HG02623 (cell line): ENCODE measurements around the gene LIN37.
"Not testable (repeated sequence)": the region's sequence is repeated elsewhere in the genome, so short reads cannot be mapped to it uniquely, and the experiment has no call there.

Experiments
- ATAC-seq: cut with Tn5 transposase; IDR thresholded peaks from one replicate; pipeline ENCODE4 v1.9.1; 2021; ENCODE audit warnings: moderate library complexity; ENCODE audit not compliant: unreplicated experiment

Gene LIN37

DNA sequence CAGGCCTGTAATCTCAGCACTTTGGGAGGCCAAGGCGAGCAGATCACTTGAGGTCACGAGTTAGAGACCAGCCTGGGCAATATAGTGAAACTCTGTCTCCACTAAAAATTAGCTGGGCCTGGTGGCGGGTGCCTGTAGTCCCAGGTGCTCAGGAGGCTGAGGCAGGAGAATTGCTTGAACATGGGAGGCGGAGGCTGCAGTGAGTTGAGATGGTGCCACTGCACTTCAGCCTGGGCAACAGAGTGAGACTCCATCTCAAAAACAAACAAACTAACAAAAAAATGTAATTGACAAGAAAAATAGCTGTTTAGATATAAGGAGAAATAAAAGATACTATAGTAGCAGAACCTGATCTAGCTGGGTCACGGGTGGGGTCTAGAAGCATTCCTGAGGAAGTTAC lies 24.0 kb downstream of the LIN37 start:
- ATAC-seq: not testable (repeated sequence)

DNA sequence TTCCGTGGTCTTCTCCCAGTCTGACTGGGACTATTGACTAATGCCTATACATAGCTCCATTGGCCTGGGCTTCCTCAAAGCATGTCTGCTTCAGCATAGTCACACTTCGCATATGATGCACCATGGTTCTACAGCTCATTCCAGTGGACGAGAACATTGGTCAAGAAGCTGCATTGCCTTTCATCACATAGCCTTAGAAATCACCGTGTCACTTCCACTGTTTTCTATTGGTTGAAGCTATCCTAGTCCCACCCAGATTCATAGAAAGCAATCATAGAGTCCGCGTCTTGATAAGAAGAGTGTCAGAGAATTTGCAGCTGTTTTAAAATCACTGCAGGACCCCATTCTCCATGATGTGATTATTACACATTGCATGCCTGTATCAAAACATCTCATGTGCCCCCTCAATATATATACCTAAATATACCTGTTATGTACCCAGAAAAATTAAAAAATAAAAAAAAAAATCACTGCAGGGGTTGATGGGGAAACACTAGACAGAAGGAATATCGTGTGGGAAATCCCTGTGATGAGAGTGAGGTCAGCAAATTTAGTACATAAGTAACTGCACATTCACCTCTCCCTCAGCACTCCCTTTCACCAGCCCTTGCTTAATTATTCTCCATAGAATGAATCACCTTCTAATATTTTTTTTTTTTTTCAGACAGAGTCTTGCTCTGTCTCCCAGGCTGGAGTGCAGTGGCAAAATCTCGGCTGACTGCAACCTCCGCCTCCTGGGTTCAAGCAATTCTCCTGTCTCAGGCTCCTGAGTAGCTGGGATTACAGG lies 24.8 kb downstream of the LIN37 start:
- no peak for ATAC-seq

DNA sequence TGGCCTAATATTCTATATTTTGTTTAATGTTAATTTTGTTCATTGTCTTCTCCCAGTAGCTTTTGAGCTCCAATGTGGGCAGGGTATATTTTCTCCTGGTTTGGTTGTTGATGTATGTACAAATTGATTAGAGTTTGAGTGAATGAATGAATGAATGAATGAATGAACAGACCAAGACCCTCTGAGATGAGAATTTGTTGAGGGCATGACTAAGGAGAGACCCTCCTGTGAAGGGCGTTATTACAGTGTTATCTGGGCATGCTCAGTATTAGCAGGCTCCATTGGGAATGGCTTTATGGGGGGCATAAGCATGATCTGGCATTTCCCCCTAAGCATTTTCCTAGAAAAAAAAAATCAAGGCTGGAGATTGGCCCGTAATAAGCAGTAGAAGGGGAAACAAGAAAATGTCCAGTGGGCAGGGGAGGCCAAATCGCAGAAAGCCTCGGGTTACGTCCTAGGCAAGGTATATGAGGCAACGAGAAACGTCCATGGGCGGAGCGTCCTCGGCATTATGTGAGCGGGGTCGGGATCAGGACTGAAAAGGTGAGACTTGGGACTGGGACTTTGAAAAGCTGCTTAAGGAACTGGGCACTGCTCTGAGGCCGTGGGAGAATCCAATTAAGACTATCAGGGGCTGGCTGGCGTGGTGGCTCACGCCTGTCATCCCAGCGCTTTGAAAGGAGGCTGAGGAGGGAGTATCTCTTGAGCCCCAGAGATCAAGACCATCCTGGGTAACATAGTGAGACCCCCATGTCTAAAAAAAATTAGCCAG lies 26.1 kb downstream of the LIN37 start:
- no peak for ATAC-seq

DNA sequence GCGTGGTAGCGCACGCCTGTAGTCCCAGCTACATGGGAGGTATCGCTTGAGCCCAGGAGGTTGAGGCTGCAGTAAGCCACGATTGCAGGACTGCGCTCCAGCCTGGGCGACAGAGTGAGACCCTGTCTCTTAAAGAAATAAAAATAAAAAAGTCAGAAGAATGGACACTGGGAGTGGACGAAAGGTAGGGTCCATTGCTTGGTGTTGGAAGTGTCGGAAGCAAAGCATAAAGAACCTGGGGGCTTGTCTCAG lies 26.6 kb downstream of the LIN37 start:
- no peak for ATAC-seq

DNA sequence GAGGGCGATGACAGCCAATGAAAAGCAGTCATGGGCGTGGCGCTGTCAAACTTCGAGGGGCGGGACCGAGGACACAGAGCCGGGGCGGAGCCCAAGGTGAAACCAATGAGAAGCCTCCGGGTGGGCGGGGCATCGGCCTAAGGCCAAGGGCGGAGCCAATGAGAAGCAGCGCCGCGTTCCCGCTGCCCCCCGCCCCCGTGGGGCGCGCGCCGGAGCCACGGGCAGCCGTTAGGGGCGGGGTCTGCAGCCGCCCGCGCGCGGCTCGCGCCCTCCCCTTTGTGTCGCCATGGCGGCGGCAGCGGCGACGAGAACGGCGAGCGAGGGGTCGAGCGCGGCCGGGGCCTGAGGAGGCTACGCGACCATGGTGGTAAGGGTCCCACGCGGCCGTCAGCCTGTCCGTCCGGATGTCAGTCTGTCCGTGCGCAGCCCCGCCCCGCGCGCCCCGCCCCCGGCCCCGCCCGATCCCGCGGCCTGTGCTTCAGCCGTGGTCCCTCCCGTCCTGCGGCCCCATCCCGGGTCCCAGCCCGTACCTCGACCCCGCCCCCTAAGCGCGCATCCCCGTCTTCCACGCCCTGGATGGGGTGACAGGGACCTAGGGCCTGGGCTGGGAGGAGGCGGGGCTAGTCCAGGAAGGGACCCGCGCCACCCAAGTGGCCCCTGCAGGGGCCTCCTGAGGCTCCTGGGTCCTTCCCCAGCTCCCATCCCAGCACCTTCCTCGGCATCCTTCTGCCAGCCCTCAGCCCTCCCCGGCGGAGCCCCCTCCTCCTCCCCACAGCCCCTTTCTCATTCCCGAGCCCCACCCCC lies 27.1 kb downstream of the LIN37 start, which contains the start of gene ARHGAP33:
ARHGAP33 (plus strand) TSS at position 267 of the 804 bp plus-strand sequence; CDS start at position 362, 95 bp downstream.
- ATAC-seq: peak; percentile 88

DNA sequence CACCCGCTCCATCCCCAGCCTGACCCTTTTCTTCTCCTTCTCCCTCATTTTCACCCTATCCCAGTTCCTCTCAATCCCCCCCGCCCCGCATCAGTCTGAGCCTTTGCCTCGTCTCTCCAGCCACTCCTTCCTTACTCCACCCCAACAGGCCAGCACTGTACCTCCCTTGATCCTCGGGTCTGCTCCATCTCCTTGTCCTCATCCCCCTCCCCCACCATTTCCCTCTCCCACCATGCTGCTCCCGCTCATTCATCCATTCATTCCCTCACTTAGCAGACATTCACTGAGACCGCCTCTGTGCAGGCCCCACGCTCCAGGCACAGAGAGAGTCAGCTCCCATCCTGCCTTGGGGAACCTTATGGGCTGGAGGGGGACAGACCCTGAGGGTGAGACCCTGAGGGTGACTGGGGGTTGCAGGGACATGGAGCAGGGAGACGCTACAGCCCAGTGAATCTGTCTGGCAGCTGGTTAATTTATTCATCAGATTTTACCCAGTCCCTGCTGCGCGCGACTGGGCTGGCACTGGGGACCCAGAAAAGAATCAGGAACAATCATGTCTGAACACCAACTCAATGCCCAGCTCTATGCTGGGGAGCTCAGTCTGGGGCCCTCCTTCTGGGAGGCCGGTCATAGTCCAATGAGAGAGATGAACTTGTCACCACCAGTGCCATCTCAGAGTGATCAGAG lies 27.9 kb downstream of the LIN37 start:
- ATAC-seq: no peak

DNA sequence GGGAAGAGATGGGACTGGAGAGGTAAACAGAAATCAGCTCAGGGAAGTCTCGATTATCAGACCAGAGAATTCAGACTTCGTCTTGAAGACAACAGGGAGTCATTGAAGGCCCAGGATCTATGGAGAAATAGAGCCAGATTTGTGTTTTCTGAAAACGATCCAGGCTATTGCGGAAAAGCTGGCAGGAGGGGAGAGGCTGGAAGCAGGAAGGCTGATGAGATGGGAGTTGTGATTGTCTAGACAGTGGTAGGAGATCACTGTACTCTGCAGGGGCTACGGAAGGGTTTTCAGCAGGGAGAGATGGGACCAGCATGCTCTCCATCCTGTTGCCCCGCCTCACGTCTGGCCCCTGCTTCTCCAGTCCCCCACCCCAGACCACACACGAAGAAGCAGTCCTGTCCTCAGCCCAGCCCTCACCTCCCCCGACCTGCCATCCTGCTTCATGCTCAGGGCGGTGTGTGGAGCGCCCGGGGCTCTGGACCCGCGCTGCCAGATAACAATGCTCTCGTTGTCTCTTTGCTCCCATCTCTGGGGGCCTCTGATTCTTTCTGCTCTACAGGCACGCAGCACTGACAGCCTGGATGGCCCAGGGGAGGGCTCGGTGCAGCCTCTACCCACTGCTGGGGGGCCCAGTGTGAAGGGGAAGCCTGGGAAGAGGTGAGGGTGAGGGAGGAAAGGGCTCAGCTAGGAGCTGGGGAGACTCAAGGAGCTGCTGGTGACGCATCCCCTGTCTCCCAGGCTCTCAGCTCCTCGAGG lies 28.9 kb downstream of the LIN37 start:
- no peak for ATAC-seq

DNA sequence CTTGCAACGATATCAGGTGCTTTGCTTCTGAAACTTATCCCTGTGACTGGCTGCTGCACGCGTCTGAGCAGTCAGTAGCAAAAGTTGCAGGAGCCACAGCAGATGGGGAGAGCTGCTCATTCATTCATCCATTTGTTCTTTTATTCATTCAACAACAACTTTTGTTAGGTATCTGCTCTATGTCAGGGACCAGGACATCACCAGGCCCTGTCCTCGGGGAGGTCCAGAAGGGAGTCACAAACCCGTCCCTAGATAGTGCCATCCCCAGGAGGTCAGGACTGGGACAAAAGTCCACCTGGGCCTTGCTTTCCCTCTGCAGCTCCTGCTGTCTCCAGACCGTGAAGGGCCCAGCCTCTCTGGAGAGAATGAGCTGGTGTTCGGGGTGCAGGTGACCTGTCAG lies 29.6 kb downstream of the LIN37 start:
- ATAC-seq: no peak

DNA sequence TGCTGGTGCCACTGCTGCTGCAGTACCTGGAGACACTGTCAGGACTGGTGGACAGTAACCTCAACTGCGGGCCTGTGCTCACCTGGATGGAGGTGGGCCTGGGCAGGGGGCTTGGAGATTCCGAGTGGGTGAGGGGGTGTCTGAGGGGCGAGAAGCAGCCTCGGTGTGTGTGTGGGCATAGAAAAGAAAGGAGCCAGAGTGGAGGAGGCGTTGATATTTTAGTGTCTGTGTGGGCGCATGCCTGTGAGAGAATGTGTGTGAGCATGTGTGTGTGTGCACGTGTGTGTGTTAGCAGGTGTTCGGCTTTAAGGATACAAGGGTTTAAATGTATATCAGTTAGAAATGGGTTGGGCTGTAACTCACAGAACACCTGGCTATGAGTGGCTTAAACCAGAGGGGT lies 30.7 kb downstream of the LIN37 start:
- ATAC-seq: no peak

DNA sequence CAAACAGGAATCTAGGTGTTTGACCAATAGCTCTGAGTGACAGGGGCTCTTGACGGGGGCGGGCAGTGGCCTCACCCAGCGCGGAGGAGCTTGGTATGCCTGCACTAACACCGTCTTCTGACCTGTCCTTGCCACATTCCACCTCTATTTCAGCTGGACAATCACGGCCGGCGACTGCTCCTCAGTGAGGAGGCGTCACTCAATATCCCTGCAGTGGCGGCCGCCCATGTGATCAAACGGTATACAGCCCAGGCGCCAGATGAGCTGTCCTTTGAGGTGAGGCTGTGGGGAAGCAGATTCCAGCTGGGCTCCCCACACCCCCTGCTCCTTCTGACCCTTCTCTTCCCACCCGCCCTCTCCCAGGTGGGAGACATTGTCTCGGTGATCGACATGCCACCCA lies 31.7 kb downstream of the LIN37 start:
- no peak for ATAC-seq

DNA sequence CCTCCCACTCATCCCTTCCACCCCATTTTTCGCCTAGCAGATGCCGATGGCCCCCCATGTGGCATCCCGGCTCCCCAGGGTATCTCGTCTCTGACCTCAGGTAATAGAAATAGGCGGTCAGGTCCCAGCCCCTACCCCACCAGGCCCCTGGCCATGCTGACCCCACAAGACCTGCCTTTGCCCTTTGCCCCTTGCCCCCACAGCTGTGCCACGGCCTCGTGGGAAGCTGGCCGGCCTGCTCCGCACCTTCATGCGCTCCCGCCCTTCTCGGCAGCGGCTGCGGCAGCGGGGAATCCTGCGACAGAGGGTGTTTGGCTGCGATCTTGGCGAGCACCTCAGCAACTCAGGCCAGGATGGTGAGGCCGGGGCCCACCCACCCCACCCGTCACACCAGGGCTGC lies 32.3 kb downstream of the LIN37 start:
- ATAC-seq: no peak

DNA sequence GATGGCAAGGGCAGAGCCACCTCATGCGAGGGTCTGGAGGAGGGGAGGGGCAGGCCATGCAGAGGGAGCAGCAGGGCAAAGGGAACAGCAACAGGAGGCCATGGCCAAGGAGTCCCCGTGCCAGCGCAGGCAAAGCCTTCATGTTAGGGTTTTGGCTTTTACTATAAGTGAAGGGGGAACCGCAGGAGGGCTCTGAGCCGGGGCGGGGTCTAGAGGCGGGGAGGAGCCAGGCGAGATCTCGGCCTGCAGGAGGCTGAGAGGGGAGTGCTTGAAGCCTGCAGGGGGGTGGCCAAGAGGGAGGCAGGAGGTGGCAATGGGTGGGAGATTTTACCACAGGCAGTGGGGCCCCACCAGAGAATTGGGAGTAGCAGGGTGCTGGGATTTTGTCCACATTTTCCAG lies 33.3 kb downstream of the LIN37 start:
- ATAC-seq: no peak

DNA sequence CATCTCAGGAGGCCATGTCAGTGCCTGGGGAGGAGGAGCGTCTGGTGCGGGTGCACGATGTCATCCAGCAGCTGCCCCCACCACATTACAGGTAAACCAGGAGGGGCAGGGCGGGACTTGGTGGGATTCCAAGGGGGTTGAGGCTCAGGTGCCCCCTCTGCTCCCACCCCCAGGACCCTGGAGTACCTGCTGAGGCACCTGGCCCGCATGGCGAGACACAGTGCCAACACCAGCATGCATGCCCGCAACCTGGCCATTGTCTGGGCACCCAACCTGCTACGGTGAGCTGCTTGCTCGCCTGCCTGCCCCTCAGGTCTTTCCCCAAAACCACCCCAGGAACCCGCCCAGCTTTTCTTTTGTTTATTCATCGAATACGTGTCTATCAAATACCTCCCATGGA lies 34.2 kb downstream of the LIN37 start:
- ATAC-seq: no peak

DNA sequence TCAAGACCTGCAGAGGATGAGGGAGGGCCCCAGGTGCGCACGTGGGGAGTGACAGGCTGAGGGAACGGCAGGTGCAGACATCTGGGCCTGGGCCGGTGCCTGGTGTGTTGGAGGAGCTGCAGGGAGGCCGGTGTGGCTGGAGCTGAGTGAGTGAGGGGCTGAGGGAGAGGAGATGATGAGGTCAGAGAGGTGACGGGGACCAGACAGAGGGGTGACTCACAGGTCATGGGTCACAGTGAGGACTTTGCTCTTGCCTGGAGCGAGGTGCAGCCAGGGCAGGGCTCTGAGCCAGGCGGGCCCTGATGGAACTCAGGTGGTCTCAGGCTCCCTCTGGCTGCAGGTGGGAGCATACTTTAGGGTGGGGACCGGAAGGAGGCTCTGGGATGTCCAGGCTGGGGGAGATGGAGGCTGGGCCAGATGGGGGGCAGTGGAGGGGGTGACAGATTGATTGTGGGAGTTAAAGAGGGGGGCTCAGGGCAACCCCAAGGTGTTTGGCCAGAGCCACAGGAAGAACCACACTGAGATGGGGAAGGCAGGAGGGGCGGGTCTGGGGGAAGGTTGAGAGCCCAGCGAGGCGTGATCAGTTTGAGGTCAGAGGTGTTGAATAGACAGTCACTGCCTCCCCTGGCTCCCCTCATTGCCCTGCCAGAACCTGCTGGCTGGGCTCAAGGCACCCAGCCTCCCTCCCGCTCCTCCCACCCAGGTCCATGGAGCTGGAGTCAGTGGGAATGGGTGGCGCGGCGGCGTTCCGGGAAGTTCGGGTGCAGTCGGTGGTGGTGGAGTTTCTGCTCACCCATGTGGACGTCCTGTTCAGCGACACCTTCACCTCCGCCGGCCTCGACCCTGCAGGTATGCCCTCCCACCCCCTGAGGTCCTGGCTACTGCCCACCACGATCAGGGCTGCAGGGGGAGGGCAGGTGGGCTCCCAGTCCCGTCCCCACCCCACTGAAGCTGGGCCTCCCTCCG lies 35.4 kb downstream of the LIN37 start:
- ATAC-seq: no peak

DNA sequence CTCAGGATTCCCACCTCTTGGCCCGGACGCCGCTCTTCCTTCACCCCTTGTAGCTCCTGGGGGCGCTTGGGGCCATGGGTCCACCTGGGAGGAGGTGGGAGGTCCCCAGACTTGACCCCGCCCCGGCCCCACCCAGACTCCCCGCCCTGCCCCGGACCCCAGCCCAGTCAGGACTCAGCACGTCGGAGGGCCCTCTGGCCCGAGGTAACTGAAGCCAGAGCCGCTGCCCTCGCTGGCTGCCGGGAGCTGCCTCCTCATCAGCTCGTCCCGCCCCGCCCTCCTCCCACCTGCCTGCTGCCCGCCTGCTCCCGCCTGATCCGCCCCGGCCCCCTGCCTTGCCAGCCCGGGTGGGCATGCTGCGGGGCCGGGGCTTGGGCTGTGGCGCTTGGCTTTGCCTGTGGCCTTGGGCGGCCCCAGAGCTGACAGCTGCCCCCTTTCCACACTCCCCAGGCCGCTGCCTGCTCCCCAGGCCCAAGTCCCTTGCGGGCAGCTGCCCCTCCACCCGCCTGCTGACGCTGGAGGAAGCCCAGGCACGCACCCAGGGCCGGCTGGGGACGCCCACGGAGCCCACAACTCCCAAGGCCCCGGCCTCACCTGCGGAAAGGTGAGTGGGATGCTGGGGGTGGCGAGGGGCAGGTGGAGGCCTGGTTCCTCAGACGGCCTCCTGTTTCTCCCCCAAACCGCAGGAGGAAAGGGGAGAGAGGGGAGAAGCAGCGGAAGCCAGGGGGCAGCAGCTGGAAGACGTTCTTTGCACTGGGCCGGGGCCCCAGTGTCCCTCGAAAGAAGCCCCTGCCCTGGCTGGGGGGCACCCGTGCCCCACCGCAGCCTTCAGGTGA lies 36.3 kb downstream of the LIN37 start:
- no peak for ATAC-seq

DNA sequence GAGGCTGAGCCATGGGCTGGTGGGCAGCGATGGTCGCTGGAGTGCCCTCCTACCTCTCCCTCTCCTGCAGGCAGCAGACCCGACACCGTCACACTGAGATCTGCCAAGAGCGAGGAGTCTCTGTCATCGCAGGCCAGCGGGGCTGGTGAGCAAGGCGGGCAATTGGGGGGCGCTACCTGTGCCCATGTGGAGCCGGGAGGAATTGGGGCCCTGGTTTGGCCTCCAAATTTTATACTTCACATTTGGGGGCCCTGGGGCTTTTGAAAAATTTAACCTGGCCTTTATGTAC lies 36.9 kb downstream of the LIN37 start:
- no peak for ATAC-seq

DNA sequence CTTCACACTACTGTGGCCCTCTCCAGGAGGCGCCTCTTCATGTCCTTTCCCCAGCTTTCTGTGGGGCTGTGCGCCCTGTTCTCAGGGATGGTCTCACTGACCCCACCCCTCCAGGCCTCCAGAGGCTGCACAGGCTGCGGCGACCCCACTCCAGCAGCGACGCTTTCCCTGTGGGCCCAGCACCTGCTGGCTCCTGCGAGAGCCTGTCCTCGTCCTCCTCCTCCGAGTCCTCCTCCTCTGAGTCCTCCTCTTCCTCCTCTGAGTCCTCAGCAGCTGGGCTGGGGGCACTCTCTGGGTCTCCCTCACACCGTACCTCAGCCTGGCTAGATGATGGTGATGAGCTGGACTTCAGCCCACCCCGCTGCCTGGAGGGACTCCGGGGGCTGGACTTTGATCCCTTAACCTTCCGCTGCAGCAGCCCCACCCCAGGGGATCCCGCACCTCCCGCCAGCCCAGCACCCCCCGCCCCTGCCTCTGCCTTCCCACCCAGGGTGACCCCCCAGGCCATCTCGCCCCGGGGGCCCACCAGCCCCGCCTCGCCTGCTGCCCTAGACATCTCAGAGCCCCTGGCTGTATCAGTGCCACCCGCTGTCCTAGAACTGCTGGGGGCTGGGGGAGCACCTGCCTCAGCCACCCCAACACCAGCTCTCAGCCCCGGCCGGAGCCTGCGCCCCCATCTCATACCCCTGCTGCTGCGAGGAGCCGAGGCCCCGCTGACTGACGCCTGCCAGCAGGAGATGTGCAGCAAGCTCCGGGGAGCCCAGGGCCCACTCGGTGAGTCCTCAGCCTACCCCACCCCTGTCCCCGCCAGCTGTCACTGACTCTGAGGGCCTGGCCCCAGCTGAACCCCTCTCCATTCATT lies 38.2 kb downstream of the LIN37 start:
- no peak for ATAC-seq
